ENCODE data around the gene FARSB.

DNA sequence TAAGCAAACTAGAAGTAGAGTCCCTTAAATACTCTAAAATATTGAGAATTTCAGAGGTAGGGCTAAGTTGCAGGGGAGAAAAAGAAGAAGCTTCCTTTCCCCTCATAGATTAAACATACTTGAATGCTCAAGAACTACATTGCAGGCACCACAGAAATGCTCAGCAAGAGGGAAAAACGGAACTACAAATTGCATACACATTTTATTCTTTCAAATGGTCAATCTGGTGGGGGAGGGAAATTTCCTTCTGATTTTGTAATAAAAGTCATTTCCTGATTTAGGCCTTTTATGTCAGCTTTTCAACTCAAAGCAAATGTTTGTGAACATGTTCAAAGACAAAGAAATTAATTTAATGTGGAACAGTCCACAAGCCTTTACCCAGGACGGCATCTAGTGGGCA is 33.0 kb downstream of the FARSB start:
- TF ChIP-seq CTCF (conservative IDR thresholded peaks at IDR 0.05 in 1 of 2, IDR thresholded peaks at IDR 0.05 in 1 of 2; ENCODE audit: low read depth in 1 of 2, low read length in 2 of 2) (no peak), EZH2 (IDR thresholded peaks at IDR 0.05; ENCODE audit: low read length, missing control alignments) (no peak)

Measured in fibroblast of lung (primary cell).